ENCODE measurements around the gene KDM4C. TPM values are rescaled to one million over a fixed set of nuclear protein-coding genes. Genes with fewer than 3 reads are reported as not detected.
"Not testable (repeated sequence)": the region's sequence is repeated elsewhere in the genome, so short reads cannot be mapped to it uniquely, and the experiment has no call there.

The KDM4C gene
- total and polyA plus RNA-seq, 8 donors = 6.7 to 129 (median 79.9) TPM

GRCh38 chr9:6712041-6712440, 45.7 kb upstream of the KDM4C start:
- peaks cover 0 to 17% (median 13%) of the 10 kb centered on the region in 4 donors for H3K4me1 ChIP-seq
- H3K27ac ChIP-seq = no peak overlapping the region
- DNase-seq = no peak
- WGBS, 5 donors = 76 to 85% (median 79%) methylated on average over 3 of the region's 3 CpGs
- peaks cover 0 to 3% (median 0%) of the 10 kb centered on the region in 4 donors for H3K9me3 ChIP-seq
- no peaks in the 10 kb centered on the region for H3K27me3 ChIP-seq
- no peak overlapping the region for H3K4me3 ChIP-seq
- intact Hi-C loops (cut with DNase I; ENCODE audit: low total_unique reads) = no loop called here
- no peaks in the 10 kb centered on the region for H3K36me3 ChIP-seq
- TF ChIP-seq POLR2AphosphoS5 (IDR thresholded peaks at IDR 0.05) (no peak), CTCF (IDR thresholded peaks at IDR 0.05) (no peak), POLR2A (IDR thresholded peaks at IDR 0.05) (no peak), EP300 (IDR thresholded peaks at IDR 0.05) (no peak)

GRCh38 chr9:6714176-6714575, 43.6 kb upstream of the KDM4C start:
- Histone ChIP-seq H3K36me3 (no peaks in the 10 kb centered on the region), H3K27ac (peak overlapping the region in 1 of 5 donors; percentile 3), H3K4me1 (peaks cover 0 to 17% (median 13%) of the 10 kb centered on the region in 4 donors), H3K27me3 (no peaks in the 10 kb centered on the region), H3K4me3 (no peak overlapping the region), H3K9me3 (no peaks in the 10 kb centered on the region)
- DNase-seq = no peak
- TF ChIP-seq EP300 (IDR thresholded peaks at IDR 0.05) = no peak
- TF ChIP-seq POLR2AphosphoS5 (IDR thresholded peaks at IDR 0.05) = no peak
- TF ChIP-seq POLR2A (IDR thresholded peaks at IDR 0.05) = no peak
- no peak for TF ChIP-seq CTCF (IDR thresholded peaks at IDR 0.05)
- 57 to 83% (median 68%) methylated on average over 2 of the region's 2 CpGs for WGBS, 5 donors
- intact Hi-C loops (cut with DNase I; ENCODE audit: low total_unique reads) = no loop called here

- WGBS, 5 donors = 64 to 76% (median 66%) methylated on average over 28 of the region's 28 CpGs
- H3K4me1 ChIP-seq = peaks cover 0 to 17% (median 13%) of the 10 kb centered on the region in 4 donors
- peak overlapping the region; percentile 43 to 56 (median 50) for H3K4me3 ChIP-seq
- H3K27me3 ChIP-seq; H3K36me3 ChIP-seq; H3K9me3 ChIP-seq; intact Hi-C loops (cut with DNase I; ENCODE audit: low total_unique reads): not testable (repeated sequence)
- peak; percentile 31 to 37 for DNase-seq
- H3K27ac ChIP-seq = peak overlapping the region; percentile 78 to 87 (median 86)
Observed at GRCh38 chr9:6715153-6715754, 42.5 kb upstream of the KDM4C start.

- Histone ChIP-seq H3K27ac (peak overlapping the region; percentile 78 to 87 (median 86)), H3K36me3 (no peaks in the 10 kb centered on the region), H3K27me3 (no peaks in the 10 kb centered on the region), H3K4me1 (peaks cover 0 to 17% (median 13%) of the 10 kb centered on the region in 4 donors), H3K4me3 (peak overlapping the region; percentile 43 to 56 (median 50)), H3K9me3 (no peaks in the 10 kb centered on the region)
- WGBS, 5 donors = 11 to 35% (median 15%) methylated on average over 31 to 61 of the region's 61 CpGs
- DNase-seq = peak; percentile 80 to 92
- TF ChIP-seq CTCF (IDR thresholded peaks at IDR 0.05) (no peak), POLR2A (IDR thresholded peaks at IDR 0.05) (peak in 1 of 4 donors; percentile 52), POLR2AphosphoS5 (IDR thresholded peaks at IDR 0.05) (peak in 2 of 3 donors; percentile 49 to 80), EP300 (IDR thresholded peaks at IDR 0.05) (no peak)
- intact Hi-C loops (cut with DNase I; ENCODE audit: low total_unique reads) = no loop called here
Observed at GRCh38 chr9:6715755-6716643, 41.8 kb upstream of the KDM4C start.
